ENCODE results near the gene CWC25. TPM values are rescaled to one million over a fixed set of nuclear protein-coding genes. Genes with fewer than 3 reads are reported as not detected.

Gene CWC25
- total and polyA plus RNA-seq, 12 donors, result 4.5 to 47.8 (median 18.0) TPM

DNA sequence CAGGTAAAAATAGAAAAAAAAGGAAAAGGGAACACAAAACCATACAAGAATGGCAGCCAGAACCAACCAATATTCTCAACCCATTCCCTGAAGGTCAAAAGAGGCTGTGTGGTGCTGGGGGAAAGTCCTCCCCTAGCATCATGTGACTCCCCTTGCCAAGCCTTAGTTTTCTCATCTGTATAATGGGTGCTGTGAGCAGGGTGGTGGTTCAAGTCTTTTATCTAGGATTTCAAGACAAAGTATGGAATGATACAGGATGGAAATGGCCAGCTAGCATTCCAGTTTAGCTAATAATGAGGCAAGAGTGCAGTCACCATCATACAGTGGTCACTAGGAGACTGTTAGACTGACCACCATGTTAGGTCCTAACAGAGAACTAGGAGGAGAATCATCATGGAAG is 51.9 kb downstream of the CWC25 start:
- no peaks in the 10 kb centered on the region for H3K9me3 ChIP-seq (replicated peaks in 1 of 3)
- no peak overlapping the region for H3K27ac ChIP-seq
- no peak for DNase-seq
- no peaks in the 10 kb centered on the region for H3K27me3 ChIP-seq
- H3K4me3 ChIP-seq, result no peak overlapping the region
- H3K4me1 ChIP-seq (replicated peaks in 1 of 2), result peaks cover 0 to 7% of the 10 kb centered on the region in 2 donors
- intact Hi-C loops (cut with DNase I), result no loop called here
- peaks cover 0 to 86% of the 10 kb centered on the region in 2 donors for H3K36me3 ChIP-seq (replicated peaks in 1 of 2)
- TF ChIP-seq, protein P1, sequence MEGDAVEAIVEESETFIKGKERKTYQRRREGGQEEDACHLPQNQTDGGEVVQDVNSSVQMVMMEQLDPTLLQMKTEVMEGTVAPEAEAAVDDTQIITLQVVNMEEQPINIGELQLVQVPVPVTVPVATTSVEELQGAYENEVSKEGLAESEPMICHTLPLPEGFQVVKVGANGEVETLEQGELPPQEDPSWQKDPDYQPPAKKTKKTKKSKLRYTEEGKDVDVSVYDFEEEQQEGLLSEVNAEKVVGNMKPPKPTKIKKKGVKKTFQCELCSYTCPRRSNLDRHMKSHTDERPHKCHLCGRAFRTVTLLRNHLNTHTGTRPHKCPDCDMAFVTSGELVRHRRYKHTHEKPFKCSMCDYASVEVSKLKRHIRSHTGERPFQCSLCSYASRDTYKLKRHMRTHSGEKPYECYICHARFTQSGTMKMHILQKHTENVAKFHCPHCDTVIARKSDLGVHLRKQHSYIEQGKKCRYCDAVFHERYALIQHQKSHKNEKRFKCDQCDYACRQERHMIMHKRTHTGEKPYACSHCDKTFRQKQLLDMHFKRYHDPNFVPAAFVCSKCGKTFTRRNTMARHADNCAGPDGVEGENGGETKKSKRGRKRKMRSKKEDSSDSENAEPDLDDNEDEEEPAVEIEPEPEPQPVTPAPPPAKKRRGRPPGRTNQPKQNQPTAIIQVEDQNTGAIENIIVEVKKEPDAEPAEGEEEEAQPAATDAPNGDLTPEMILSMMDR (IDR thresholded peaks at IDR 0.05), result no peak
- no peak for TF ChIP-seq POLR2A (IDR thresholded peaks at IDR 0.05)

DNA sequence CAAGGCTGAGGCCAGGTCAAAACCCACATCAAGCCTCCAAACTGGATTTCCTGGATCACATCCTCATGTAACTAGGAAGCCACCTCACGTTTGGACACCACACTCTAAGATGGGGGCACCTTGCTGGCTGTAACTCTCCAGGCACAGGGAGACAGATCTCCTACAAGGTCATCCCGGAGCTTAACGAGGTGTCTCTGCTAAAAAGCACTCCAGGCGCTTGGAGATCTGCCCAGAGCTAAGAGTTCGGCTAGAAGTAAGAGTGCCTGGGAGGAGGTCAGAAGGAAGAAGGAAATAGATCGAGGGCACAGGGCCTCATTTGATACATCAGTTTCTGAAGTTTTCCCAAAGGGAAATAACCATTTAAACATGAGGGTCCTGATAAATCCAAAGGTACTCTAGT is 56.7 kb downstream of the CWC25 start:
- peaks cover 0 to 71% of the 10 kb centered on the region in 2 donors for H3K36me3 ChIP-seq (replicated peaks in 1 of 2)
- no peak overlapping the region for H3K4me3 ChIP-seq
- peak in 6 of 7 donors; percentile 45 to 75 (median 62) for DNase-seq
- H3K27me3 ChIP-seq, result no peaks in the 10 kb centered on the region
- intact Hi-C loops (cut with DNase I), result no loop called here
- H3K4me1 ChIP-seq (replicated peaks in 1 of 2), result peaks cover 21 to 26% of the 10 kb centered on the region in 2 donors
- H3K9me3 ChIP-seq (replicated peaks in 1 of 3), result no peaks in the 10 kb centered on the region
- H3K27ac ChIP-seq, result peak overlapping the region in 4 of 5 donors; percentile 6 to 63 (median 42)
- TF ChIP-seq POLR2A (IDR thresholded peaks at IDR 0.05), result no peak
- TF ChIP-seq, protein P1 (IDR thresholded peaks at IDR 0.05), result no peak
- 14 to 42% (median 37%) methylated on average over 4 to 6 of the region's 6 CpGs for WGBS, 4 donors

DNA sequence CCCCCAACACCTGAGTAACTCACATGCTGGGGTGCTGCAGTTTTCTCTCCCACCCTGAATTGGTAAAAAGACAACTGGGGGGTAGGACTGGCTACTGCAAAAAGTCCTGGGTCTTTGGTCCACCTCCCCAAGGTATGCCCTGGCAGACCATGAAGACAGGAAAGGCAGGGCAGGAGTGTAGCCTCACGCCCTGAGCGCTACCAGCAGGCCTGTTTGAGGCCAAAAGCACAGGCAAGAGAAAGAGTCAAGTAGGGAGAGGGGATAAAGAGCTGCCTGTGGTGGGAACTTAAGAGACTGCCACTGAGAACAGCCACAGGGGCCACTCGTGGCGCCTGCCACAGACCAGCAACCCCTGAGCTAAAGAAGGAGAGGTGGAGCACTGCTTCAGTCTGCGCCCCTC is 58.8 kb downstream of the CWC25 start:
- intact Hi-C loops (cut with DNase I), result no loop called here
- 84 to 96% (median 88%) methylated on average over 5 of the region's 5 CpGs for WGBS, 4 donors
- peaks cover 0 to 70% of the 10 kb centered on the region in 2 donors for H3K36me3 ChIP-seq (replicated peaks in 1 of 2)

DNA sequence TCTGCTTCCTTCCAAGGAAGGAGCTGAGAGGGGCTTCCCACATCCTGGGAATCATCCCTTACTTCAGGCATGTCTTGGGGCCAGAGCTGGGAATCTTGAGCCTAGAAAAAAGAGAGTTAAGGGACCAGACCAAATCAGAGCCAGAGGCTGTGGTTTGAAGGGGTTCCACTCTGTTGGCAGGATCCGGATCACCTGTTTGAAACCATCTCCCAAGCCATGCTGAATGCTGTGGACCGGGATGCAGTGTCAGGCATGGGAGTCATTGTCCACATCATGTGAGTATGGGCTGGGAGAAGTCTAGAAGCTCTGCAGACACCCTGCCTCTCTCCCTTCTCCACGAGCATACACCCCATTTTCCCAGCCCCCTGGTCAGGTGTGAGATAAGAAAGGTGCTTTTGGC is 62.9 kb downstream of the CWC25 start:
- WGBS, 4 donors, result 88 to 93% (median 90%) methylated on average over 3 of the region's 3 CpGs
- Histone ChIP-seq H3K36me3 (replicated peaks in 1 of 2) (peaks cover 0 to 95% of the 10 kb centered on the region in 2 donors), H3K4me3 (no peak overlapping the region), H3K4me1 (replicated peaks in 1 of 2) (peaks cover 10 to 11% of the 10 kb centered on the region in 2 donors), H3K27me3 (no peaks in the 10 kb centered on the region), H3K9me3 (replicated peaks in 1 of 3) (no peaks in the 10 kb centered on the region), H3K27ac (no peak overlapping the region)
- intact Hi-C loops (cut with DNase I), result no loop called here
- TF ChIP-seq, protein P1 (IDR thresholded peaks at IDR 0.05), result no peak
- TF ChIP-seq POLR2A (IDR thresholded peaks at IDR 0.05), result no peak
- DNase-seq, result no peak

More for the DNA sequence above, 58.8 kb downstream of the CWC25 start:
- Histone ChIP-seq H3K4me1 (replicated peaks in 1 of 2) (peaks cover 21 to 26% of the 10 kb centered on the region in 2 donors), H3K27me3 (no peaks in the 10 kb centered on the region), H3K9me3 (replicated peaks in 1 of 3) (no peaks in the 10 kb centered on the region), H3K4me3 (no peak overlapping the region), H3K27ac (peak overlapping the region in 3 of 5 donors; percentile 55 to 70 (median 63))
- TF ChIP-seq, protein P1 (IDR thresholded peaks at IDR 0.05), result no peak
- no peak for TF ChIP-seq POLR2A (IDR thresholded peaks at IDR 0.05)
- DNase-seq, result no peak

Measured in adrenal gland (tissue), 12 donors.